ENCODE measurements around the gene CSGALNACT2. TPM values are rescaled to one million over a fixed set of nuclear protein-coding genes. Genes with fewer than 3 reads are reported as not detected.

CSGALNACT2 gene, protein sequence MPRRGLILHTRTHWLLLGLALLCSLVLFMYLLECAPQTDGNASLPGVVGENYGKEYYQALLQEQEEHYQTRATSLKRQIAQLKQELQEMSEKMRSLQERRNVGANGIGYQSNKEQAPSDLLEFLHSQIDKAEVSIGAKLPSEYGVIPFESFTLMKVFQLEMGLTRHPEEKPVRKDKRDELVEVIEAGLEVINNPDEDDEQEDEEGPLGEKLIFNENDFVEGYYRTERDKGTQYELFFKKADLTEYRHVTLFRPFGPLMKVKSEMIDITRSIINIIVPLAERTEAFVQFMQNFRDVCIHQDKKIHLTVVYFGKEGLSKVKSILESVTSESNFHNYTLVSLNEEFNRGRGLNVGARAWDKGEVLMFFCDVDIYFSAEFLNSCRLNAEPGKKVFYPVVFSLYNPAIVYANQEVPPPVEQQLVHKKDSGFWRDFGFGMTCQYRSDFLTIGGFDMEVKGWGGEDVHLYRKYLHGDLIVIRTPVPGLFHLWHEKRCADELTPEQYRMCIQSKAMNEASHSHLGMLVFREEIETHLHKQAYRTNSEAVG
- total RNA-seq (2021) (5.1 to 5.7 TPM (median 5.2 TPM) in 3 replicates), Bru-seq, nascent RNA (percentile 65 among the genes with signal in this experiment)
- long read RNA-seq, experiment 1, transcript CSGALNACT2-201 (8 exons, 3,730 nt) = major isoform, 29 of 51 reads
- long read RNA-seq, experiment 1, partial matches to known transcripts = 3 of 51 reads
- long read RNA-seq, experiment 1, other reads (novel, unspliced or antisense) = 19 of 51 reads
- long read RNA-seq, experiment 2, partial matches to known transcripts = 6 of 12 reads
- long read RNA-seq, experiment 2, other reads (novel, unspliced or antisense) = 3 of 12 reads
- long read RNA-seq, experiment 3, partial matches to known transcripts = 0 of 1 reads
- long read RNA-seq, experiment 3, other reads (novel, unspliced or antisense) = 1 of 1 reads

GRCh38 chr10:43138021-43138756 lies at the start of gene CSGALNACT2:
CSGALNACT2 (plus strand) TSS chr10:43138445; CDS start chr10:43155150, 16,705 bp downstream.
- ChIA-PET CTCF (interaction anchor here (1.0 to 2.1 kb wide), 2 partner anchors 64 to 67 kb away, joined by 3 to 9 read pairs; no protein-coding TSS in a partner anchor), POLR2A (interaction anchor here (0.5 kb wide), 1 partner anchor 427 kb away, joined by 7 read pairs; no protein-coding TSS in a partner anchor)
- Mint-ChIP-seq H3K36me3 (no peaks in the 10 kb centered on the region), H3K4me1 (peaks cover 10% of the 10 kb centered on the region), H3K27me3 (ENCODE audit: low read depth) (peaks cover 31% of the 10 kb centered on the region), H3K4me3 (peak within 1 kb of the TSS; percentile 95), H3K9me3 (no peaks in the 10 kb centered on the region), H3K27ac (no peak within 1 kb of the TSS)
- ATAC-seq = peak; percentile 76
- DNase-seq (ENCODE audit: low spot score) = peak; percentile 61
- TF ChIP-seq SMAD3 (CRISPR knock-in tag; IDR thresholded peaks at IDR 0.05; ENCODE audit: borderline replicate concordance) (no peak), NR2C2 (CRISPR knock-in tag; IDR thresholded peaks at IDR 0.05) (no peak), MYBL2 (CRISPR knock-in tag; IDR thresholded peaks at IDR 0.05) (no peak), ARID4B (CRISPR knock-in tag; IDR thresholded peaks at IDR 0.05; ENCODE audit: borderline replicate concordance) (peak; percentile 50; the same call in 1 of the 2 replicates), FOXK1 (CRISPR knock-in tag; IDR thresholded peaks at IDR 0.05) (0 out of 2 replicates have a peak, but pooled peaks have one; percentile 11), ZNF317 (CRISPR knock-in tag; IDR thresholded peaks at IDR 0.05; ENCODE audit: borderline replicate concordance, low read depth) (no peak), NR3C1 (CRISPR knock-in tag; conservative IDR thresholded peaks at IDR 0.05; ENCODE audit: low read depth) (no peak), STAT6 (CRISPR knock-in tag; conservative IDR thresholded peaks at IDR 0.05; ENCODE audit: low read depth) (no peak), ZNF219 (CRISPR knock-in tag; IDR thresholded peaks at IDR 0.05; ENCODE audit: borderline replicate concordance) (no peak), FOXP4 (CRISPR knock-in tag; IDR thresholded peaks at IDR 0.05) (0 out of 2 replicates have a peak, but pooled peaks have one; percentile 48), PRDM15 (CRISPR knock-in tag; IDR thresholded peaks at IDR 0.05) (no peak), EMX1 (CRISPR knock-in tag; IDR thresholded peaks at IDR 0.05) (no peak), PREB (CRISPR knock-in tag; IDR thresholded peaks at IDR 0.05; ENCODE audit: borderline replicate concordance) (no peak), CDX4 (CRISPR knock-in tag; IDR thresholded peaks at IDR 0.05; ENCODE audit: borderline replicate concordance) (no peak)
- TF ChIP-seq, protein P1, sequence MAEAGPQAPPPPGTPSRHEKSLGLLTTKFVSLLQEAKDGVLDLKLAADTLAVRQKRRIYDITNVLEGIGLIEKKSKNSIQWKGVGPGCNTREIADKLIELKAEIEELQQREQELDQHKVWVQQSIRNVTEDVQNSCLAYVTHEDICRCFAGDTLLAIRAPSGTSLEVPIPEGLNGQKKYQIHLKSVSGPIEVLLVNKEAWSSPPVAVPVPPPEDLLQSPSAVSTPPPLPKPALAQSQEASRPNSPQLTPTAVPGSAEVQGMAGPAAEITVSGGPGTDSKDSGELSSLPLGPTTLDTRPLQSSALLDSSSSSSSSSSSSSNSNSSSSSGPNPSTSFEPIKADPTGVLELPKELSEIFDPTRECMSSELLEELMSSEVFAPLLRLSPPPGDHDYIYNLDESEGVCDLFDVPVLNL (CRISPR knock-in tag; IDR thresholded peaks at IDR 0.05; ENCODE audit: borderline replicate concordance, low read depth) = no peak
